Inflammatory macrophage treated with lipopolysaccharide for 4 hours (primary cell): ENCODE results near the gene CNPY4.
"Not testable (repeated sequence)": the region's sequence is repeated elsewhere in the genome, so short reads cannot be mapped to it uniquely, and the experiment has no call there.

Experiments
- DNase-seq: peaks from one replicate; pipeline ENCODE4 v3.0.0-alpha.2; 2020

CNPY4 gene

DNA sequence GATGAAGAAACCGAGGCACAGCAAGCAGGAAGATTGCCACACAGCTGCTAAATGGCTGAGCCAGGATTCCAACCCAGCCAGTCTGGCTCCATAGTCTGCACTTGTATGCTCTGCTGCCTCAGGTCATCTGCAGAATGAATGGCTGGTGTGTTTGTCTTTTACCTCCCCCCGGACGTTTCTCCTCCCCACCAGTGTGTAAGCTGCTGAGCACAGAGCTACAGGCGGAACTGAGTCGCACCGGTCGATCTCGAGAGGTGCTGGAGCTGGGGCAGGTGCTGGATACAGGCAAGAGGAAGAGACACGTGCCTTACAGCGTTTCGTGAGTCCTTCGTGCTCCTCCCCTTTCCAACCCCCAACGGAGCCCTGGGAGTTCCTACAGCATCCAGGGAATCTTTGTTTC, 2.6 kb downstream of the CNPY4 start:
- DNase-seq = no peak

DNA sequence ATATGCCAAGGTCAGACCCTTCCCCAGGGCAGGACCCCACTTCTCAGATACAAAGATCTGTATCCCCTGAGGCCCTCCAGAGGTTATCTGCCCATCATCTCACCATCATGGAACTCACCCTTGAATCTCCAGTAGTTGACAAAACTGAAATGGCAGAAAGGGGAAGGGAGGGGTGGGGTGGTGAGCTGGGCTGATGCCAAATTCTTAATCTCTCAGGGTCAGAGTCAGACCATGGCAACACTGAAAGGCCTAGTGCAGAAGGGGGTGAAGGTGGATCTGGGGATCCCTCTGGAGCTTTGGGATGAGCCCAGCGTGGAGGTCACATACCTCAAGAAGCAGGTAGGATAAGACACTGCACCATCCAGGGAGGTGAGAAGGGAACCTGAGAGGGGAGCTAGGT, 3.1 kb downstream of the CNPY4 start:
- no peak for DNase-seq

DNA sequence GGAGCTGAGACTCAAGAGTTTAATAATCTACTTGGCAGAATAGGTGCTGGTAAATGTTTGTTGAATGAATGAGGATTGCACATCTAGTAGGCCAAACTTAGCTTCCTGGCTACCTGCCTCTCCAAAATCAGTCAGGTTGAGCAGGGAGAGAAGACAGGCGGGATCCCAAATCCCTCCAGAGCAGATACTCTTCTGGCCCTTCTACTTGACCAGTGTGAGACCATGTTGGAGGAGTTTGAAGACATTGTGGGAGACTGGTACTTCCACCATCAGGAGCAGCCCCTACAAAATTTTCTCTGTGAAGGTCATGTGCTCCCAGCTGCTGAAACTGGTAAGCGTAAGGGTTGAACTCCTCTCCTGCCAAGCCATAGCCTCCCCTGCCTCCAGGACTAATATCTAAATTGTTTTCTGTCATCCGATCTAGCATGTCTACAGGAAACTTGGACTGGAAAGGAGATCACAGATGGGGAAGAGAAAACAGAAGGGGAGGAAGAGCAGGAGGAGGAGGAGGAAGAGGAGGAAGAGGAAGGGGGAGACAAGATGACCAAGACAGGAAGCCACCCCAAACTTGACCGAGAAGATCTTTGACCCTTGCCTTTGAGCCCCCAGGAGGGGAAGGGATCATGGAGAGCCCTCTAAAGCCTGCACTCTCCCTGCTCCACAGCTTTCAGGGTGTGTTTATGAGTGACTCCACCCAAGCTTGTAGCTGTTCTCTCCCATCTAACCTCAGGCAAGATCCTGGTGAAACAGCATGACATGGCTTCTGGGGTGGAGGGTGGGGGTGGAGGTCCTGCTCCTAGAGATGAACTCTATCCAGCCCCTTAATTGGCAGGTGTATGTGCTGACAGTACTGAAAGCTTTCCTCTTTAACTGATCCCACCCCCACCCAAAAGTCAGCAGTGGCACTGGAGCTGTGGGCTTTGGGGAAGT, 5.1 kb downstream of the CNPY4 start:
- no peak for DNase-seq

DNA sequence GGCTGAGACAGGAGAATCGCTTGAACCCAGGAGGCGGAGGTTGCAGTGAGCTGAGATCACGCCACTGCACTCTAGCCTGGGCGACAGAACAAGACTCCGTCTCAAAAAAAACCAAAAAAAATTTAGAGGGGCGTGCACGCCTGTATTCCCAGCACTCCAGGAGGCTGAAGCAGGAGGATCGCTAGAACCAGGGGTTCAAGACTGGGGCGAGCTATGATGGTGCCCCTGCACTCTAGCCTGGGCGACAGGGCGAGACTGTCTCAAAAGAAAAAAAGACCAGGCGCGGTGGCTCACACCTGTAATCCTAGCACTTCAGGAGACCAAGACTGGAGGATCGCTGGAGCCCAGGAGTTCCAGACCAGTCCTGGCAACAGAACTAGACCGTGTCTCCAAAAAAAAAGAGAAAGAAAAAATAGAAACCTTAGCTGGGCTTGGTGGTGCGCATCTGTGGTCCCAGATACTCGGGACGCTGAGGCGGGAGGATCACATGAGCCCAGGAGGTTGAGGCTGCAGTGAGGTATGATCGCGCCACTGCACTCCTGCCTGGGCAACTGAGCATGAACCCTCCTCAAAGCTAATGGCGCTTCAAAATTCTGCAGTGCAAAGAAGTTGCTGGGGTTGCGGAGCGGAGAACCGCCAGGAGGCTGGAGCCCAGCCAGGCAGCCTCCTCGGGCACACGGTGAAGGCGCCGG, 7.0 kb downstream of the CNPY4 start:
- DNase-seq = no peak

DNA sequence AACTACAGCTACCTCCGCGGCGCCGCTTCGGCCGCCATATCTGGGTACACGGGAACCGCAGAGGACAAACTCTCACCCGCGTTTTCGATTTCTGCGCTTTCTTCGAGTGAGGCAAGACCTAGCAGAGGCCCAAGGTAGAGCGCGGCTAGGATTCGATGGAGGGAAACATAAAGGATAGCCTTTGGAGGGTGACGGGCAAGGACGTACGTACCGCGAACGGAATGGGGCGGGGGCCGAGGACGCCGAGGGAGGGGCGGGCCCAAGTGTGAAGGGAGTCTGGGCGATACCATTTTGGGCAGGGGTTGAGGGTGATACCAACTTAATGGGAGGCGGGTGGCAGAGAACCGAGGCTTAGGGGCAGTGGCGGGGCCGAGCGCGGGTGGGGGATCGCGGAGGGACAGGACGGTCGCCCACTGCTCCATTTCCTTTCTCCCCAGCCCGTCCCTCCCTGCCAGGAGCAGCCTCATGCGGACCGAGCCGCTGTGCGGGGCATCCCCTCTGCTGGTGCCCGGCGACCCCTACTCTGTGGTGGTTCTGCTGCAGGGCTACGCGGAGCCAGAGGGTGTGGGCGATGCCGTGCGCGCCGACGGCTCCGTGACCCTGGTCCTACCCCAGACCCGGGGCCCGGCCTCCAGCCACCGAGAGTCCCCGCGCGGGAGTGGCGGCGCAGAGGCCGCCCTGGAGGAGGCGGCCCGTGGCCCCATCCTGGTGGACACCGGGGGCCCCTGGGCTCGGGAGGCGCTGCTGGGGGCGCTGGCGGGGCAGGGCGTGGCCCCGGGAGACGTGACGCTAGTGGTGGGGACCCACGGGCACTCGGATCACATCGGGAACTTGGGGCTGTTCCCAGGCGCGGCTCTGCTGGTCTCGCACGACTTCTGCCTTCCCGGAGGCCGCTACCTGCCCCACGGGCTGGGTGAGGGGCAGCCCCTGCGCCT, 7.8 kb downstream of the CNPY4 start, which contains the start of gene MBLAC1:
Gene MBLAC1, plus strand, starts transcription at position 37 of the 935 bp plus-strand sequence. Its CDS starts 429 bp downstream, at position 466.
- peak; percentile 82 for DNase-seq

DNA sequence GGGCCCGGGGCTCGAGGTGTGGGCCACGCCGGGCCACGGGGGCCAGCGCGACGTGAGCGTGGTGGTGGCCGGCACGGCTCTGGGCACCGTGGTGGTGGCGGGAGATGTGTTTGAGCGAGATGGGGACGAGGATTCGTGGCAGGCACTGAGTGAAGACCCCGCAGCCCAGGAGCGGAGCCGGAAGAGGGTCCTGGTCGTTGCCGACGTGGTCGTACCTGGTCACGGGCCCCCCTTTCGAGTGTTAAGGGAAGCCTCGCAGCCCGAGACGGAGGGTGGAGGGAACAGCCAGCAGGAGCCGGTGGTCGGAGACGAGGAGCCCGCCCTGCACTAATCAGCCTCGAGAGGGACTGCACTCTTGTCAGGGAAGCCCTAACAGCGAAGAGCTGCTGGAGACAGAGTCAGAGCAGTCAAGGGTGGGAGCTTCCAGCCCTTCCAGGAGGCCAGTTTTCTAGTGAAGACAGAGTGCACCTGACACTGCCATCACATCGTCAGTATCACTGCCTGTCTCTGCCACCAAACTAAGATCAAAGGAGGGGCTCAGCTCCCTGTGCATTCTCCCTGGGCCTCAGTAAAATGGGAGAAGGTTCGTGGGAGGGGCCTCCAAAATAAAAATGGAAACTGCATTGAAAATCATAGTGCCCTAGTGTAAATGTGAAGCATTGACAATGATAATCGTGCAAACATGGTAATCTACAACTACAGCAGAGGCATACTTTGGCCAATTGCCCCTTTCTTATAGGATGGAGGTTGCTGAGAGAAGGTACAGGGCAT, 8.6 kb downstream of the CNPY4 start:
- DNase-seq = no peak

DNA sequence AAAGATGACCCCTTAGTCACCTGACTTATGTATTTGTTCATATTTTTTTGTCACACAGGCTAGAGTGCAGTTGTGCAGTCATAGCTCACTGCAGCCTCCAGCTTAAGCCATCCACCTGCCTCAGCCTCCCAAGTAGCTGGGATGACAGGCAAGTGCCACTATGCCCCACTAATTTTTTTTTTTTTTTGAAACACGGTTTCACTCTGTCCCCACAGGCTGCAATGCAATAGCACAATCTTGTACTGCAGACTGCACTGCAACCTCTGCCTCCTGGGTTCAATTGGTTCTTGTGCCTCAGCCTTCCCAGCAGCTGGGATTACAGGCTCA, 9.2 kb downstream of the CNPY4 start:
- DNase-seq = no peak

DNA sequence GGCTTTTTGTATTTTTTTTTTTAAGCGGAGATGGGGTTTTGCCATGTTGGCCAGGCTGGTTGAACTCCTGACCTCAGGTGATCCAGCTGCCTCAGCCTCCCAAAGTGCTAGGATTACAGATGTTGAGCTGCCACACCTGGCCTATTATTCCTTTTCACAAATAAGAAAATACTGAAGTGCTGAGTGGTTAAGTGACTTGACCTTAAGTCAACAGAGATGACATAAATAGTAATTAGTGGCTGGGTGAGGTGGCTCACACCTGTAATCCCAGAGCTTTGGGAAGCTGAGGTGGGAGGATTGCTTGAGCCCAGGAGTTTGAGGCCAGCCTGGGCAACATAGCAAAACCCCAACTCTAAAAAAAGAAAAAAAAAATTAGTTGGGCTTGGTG, 10.8 kb downstream of the CNPY4 start:
- not testable (repeated sequence) for DNase-seq

DNA sequence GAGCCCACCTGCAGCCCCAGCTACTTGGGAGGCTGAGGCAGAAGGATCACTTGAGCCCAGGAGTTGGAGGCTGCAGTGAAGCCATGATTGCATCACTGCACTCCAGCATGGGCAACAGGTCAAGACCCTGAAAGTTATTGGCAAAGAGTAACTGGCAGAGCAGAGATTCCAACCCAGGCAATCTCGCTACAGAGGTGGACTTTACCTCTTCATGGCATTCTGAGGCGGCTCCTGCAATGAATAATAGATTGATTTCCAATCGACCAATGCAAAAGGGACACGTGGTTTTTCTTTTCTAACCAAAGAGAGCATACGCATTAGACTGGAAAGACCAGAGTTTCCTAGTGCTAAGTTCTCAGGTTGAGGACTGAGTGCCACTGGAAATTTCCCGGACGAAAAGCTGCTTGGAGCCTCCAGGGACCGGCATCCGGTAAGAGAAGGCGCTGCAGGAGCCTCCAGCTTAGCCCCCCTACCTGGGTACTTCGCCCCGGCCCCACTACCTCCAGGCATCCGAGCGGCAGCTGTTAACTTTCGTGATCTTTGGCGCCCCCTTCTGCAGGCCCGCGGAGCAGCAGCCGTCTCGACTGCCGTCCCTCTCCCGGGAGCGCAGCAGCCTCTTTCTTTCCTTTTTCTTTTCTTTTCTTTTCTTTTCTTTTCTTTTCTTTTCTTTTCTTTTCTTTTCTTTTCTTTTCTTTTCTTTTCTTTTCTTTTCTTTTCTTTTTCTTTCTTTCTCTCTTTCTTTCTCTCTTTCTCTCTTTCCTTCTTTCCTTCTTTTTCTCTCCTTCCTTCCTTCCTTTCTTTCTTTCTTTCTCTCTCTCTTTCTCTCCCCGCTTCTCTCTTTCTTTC, 11.4 kb downstream of the CNPY4 start:
- peak; percentile 64 for DNase-seq

DNA sequence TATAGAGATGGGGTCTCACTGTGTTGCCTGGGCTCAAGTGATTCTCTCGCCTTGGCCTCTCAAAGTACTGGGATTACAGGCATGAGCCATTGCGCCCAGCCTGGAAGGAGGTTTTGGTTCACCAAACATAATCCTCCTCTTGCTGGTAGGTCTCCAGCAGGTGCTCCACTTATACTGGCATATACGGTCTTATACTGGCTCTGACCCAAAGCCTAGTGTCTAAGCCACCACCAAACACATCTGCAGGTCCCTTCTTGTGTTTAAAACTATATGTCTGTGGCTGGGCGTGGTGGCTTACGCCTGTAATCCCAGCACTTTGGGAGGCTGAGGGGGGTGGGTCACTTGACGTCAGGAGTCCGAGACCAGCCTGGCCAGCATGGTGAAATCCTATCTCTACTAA, 12.7 kb downstream of the CNPY4 start:
- no peak for DNase-seq

DNA sequence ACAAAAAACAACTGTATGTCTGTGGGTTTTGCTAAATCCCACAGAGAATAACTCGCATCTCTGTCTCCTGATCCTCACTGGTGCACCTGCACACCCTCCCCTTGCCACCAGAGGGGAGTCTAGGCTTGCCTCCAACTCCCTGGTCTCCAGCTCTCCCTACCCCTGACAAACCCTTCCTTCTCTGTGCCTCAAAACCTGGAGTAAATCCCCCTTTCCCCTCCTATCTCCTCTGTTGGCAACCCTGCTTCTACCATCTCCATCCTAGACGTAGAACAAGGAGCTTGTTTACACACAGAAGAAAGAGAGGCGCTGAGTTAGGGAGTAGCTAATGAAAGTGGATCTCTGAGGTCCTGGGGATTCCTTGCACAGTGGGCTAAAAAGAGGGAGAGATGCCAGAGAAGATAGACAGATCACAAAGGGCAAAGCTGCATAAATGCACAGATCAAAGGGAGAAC, 13.3 kb downstream of the CNPY4 start:
- peak; percentile 64 for DNase-seq

DNA sequence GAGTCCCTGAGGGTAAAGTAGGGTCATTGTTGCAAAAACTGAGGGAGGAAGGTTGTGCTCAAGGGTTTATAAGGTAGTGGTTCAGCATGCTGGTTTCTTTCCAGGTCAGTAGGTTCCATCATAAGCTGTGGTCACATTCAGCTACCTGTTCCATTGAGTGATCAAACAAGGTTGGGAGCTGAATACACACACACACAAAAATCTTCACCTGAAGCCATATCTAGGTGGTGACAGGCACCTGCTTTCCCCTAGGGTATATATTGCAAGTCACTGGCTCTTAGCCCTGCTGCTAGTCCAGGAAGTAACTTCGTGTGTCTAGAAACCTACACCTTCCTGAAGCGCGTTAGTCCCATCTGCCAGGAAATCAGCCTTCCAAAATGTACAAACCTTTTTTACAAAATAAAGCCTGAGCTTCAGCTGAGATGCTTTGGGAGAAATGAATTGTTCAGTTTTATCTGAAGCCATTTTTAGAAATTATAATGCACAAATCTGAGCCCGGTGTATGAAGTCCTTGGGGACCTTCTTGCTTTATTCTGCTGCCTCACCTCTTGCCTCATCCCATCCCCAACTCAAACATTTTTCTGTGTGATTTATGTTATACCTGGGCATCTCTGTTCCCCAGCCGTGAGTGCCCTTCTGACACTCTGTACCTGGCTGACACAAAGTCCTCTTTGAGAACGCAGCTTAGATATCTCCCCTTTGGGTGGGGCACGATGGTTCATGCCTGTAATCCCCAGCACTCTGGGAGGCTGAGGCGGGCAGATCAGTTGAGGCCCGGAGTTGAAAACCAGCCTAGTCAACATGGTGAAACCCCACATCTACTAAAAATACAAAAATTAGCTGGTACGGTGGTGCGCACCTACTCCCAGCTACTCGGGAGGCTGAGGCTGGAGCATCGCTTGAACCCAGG, 18.7 kb downstream of the CNPY4 start:
- DNase-seq = no peak

DNA sequence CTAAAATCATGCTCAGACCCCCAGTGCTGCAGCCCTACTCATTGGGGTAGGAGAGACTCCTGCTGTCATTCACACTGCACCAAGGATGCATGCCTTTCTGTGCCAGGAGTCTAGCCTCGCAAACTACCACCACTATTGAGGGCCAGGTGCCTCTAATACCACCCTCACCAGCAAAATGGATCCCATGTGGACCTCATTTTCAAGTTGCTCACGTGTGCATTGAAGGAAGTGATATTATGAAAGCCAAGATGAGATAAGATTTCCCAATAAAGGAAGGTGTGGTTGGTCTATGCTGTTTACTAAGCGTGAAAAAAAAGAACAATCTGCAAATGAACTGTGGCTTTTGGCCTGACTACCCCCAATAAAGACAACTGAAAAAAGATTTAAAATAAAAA, 22.1 kb downstream of the CNPY4 start:
- peak; percentile 54 for DNase-seq

DNA sequence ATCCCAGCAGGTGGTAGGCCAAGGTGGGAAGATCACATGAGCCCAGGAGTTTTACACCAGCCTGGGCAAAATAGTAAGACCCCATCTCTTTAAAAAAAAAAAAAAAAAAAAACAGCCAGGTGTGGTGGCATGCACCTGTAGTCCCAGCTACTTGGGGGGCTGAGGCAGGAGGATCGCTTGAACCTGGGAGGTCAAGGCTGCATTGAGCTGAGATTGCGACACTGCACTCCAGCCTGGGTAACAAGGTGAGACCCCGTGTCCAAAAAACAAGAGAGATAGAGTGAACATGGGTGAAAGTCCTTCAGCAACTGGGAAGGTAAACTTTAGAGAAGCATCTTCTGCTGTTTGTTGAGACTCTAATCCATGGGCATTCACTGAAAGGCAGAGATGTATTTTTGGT, 23.0 kb downstream of the CNPY4 start:
- DNase-seq = no peak

DNA sequence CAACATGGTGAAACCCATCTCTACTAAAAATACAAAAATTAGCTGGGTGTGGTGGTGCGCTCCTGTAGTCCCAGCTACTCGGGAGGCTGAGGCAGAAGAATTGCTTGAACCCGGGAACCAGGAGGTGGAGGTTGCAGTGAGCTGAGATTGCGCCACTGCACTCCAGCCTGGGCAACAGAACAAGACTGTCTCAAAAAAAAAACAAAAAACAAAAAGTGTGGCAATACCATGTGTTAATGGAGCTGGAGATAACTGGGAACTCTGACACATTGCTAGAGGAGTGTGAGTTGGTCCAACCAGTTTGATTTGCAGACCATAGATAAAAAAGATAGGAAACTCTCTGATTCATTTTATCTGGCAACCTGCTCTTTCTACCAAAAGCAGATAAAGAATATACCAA, 26.9 kb downstream of the CNPY4 start:
- DNase-seq = peak; percentile 31

DNA sequence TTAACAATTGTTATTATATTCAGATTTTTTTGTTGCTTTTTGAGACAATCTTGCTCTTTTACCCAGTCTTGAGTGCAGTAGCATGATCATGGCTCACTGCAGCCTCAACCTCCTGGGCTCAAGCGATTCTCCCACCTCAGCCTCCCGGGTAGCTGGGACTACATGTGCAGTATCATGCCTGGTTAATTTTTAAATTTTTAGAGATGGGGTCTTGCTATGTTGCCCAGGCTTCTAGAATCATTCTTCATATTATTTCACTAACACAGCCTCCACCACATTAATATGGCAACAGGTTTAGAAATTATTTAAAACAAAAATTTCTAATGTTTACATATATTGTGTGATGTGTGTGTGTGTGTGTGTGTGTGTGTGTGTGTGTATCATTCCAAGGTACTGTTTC, 27.8 kb downstream of the CNPY4 start:
- DNase-seq = no peak

DNA sequence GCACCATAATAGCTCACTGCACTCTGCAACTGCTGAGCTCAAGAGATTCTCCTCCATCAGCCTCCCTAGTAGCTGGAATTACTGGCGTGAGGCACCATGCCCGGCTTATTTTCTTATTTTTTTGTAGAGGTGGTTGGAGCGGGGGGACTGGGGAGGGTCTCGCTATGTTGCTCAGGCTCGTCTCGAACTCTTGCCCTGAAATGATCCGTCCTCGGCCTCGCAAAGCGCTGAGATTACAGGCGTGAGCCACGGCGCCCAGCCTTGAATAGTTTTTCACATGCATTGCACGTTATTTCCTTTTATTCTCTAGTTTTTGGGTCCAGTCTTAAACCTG, 28.8 kb downstream of the CNPY4 start:
- DNase-seq = no peak

DNA sequence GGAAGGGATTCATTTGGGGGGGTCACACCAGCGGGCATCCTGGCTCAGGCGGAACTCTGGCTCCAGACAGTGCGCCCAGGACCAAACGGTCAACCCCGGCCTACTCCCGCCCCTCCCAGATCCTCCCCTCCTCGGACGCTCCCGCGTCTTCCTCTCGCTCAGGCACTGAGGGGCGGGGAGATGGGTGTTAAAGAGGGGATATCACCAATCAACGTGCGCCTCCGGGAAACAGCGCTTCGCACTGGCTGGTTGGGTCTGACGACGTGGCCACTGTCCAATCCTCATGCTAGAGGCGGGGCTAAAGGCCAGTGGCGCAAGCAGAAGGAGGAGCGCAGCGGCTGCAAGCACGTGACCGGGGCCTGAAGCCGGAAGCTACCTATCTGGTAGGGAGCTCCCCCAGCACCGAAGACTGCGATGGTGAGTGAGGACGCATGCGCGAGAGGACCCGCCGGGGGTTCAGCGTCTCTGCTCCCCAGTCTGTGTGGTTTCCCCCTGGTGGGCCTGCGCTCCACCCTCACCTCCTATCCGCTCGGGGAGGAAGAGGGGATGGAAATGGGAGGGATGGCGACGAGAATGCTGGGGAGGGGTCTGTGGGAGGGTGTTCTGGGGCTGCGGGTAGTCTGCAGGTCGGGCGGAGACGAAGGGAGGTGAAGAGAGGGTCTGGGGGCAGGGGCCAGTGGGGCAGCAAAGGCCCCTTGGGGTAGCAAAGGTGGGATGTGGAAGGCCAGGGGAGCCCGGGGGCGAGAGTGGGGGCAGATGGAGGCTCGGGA, 29.3 kb downstream of the CNPY4 start, which contains the start of gene LAMTOR4:
Gene LAMTOR4, plus strand, starts transcription at position 360 of the 770 bp plus-strand sequence. Its CDS starts 55 bp downstream, at position 415.
- peak; percentile 99 for DNase-seq

DNA sequence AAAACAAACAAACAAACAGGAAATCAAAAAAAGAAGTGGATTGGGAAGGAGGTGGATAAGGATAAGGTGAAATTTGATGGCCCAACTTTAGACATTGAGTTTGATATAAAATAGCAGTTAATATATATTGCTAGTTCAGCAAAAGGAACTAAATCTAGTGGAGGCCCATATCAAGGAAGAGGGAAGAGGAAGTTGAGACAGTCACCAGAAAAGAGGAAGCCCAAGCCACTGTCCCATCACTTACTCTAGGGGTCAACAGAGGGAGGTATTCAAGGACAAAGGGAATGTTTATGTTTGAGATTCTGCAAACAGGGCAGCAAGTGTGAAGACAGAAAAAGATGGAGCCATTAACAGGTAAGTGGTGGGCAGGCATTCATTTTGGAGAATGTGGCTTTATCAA, 33.0 kb downstream of the CNPY4 start:
- DNase-seq = peak; percentile 78
